ENCODE results near the gene AKT1S1.
"Not testable (repeated sequence)": the region's sequence is repeated elsewhere in the genome, so short reads cannot be mapped to it uniquely, and the experiment has no call there.

The AKT1S1 gene

DNA sequence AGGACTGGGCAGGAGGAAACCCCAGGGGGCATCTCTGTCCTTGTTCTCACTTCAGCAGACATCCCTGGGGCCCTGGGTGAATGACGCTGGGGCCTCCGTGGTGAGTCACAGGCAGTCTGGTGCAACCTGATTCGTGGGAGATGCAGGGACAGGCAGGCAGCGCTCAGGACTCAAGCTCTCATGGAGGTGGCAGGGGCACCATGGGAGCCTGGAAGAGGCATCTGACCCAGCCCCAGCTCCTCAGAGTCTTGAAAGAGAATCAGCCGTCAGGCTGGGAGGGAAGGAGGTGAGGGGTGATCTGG is 40.2 kb downstream of the AKT1S1 start:
- DNase-seq (ENCODE audit: low spot score) = no peak

DNA sequence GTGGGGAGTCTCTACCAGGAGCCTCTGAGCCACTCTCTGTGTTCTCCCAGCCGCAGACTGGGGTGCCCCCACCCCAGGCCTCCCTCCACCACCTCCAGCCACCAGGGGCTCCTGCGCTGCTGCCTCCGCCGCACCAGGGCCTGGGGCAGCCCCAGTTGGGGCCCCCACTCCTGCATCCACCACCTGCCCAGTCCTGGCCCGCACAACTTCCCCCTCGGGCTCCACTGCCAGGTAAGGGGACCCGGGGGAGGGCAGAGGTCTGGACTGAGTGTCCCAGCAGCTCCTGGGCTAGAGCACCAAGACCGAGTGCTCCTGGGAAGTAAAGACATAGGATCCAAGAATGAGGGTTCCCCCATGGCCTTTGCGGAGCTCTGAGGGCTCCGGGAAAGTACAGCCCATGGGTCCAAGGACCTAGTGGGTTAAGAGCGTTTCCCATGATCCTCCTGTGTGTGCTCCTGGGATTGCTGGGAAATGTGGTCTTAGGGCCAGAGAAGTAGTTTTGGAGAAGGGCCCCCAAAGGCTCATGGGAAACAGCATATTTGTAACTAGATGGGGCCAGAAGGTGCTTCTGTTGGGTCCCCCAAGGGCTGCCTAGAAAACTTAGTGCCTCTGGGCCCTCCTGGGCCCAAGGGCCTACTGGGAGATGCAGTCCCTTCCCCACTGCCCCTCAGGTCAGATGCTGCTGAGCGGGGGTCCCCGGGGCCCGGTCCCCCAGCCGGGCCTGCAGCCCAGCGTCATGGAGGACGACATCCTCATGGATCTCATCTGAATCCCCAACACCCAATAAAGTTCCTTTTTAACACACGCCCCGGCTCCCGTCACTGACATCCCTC is 40.8 kb downstream of the AKT1S1 start:
- no peak for DNase-seq (ENCODE audit: low spot score)

DNA sequence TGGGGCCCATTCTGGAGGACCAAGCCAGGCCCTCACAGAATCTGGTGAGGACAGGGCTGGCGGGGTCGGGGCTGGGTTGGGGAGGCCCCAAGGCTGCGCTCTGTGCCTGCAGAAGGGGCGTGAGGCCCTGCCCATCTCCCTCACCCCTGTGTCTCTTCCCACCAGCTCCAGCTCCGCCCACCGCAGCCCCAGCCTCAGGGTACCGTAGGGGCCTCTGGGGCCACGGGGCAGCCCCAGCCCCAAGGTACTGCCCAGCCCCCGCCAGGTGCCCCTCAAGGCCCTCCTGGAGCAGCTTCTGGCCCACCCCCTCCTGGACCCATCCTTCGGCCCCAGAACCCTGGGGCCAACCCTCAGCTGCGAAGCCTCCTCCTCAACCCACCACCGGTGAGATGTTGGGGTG is 41.6 kb downstream of the AKT1S1 start:
- no peak for DNase-seq (ENCODE audit: low spot score)

DNA sequence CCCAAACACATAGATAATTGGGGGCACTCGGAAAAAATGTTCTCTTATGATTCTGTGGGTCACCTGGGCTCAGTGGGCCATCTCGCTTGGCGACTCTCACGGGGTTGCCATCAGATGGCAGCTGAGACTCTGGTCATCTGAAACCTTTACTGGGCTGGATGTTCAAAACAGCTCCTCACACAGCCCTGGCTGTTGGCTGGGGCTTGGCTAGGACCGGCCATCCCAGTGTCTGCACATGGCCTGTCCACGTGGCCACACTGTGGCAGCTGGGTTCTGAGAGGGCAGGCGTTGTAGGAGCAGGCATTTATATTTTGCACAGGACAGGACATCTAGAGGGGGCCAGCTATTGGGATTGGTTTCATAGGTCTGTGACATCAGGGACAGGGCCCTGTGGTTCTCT is 43.6 kb downstream of the AKT1S1 start:
- no peak for DNase-seq (ENCODE audit: low spot score)

DNA sequence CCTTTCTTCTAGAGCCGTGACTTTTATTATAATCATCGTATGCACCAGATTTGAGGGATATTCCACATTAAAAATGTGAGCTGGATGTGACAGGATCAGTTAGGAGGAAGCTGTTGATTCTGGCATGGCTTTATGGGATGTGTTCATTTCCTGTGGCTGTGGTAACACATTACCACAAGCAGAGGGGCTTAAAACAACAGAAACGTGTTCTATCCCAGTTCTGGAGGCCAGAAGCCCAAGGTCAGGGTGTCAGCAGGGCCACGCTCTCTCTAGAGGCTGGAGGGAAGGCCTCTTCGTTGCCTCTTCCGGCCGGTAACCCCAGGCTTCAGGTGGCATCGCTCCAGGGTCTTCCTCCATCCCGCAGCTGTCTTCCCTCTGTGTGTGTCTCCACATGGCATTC is 44.6 kb downstream of the AKT1S1 start:
- DNase-seq (ENCODE audit: low spot score) = no peak

DNA sequence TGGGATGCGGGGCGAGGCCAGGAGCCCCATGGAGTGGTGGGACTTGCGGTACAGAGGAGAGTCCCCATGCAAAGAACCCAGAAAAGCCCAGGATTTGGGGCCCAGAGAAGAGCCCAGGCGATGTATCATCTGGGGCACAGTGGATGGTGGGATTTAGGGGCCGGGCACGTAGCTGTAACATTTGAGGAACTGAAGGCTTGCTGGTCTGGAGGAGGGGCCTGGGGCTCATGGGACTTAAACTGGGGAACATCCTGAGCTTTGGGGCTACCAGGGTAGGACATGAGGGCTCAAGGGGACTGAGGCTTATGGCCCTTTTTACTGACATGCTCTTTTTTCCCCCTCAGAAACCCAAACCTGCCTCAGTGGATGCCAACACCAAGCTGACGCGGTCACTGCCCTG is 45.6 kb downstream of the AKT1S1 start:
- DNase-seq (ENCODE audit: low spot score) = no peak

DNA sequence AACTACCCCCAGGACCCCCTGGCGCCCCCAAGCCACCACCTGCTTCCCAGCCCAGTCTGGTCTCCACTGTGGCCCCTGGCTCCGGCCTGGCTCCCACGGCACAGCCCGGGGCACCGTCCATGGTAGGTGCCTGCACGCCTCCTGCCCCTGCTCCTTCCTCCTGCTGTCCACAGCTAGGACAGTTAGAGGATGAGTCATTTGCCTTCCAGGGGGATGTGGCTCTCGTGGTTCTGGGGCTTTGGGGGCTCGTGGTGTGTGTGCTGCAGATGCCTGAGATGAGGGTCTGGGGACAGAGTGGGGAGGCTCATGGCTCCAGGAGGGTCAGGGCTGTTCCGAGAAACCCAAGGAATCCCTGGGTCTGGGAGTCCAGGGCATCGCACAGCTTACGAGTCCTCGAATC is 46.4 kb downstream of the AKT1S1 start:
- no peak for DNase-seq (ENCODE audit: low spot score)

DNA sequence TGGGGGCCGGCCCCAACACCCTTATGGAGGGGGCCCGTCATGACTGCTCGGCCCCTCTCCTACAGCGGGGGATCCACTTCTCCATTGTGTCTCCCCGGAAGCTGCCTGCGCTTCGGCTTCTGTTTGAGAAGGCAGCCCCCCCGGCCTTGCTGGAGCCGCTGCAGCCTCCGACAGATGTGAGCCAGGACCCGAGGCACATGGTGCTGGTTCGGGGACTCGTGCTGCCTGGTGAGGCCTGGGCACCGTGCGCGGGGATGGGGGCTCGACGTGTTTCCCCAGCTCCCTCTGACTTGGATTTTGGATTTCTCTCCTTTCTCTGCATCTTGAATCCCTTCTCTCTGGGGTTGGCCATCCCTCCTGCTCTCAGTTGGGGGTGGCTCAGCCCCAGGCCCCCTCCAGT is 47.4 kb downstream of the AKT1S1 start:
- no peak for DNase-seq (ENCODE audit: low spot score)

DNA sequence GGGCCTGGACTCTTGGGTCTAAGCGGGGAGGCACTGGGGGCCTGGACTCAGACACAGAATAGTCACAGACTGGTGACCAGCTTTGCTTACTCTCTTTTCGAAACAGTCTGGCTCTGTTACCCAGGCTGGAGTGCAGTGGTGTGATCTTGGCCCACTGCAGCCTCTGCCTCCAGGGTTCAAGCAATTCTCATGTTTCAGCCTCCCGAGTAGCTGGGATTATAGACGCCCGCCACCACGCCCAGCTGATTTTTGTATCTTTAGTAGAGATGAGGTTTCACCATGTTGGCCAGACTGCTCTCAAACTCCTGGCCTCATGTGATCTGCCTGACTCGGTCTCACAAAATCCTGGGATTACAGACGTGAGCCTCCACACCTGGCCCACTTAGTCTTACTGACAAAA is 48.0 kb downstream of the AKT1S1 start:
- DNase-seq (ENCODE audit: low spot score) = no peak

DNA sequence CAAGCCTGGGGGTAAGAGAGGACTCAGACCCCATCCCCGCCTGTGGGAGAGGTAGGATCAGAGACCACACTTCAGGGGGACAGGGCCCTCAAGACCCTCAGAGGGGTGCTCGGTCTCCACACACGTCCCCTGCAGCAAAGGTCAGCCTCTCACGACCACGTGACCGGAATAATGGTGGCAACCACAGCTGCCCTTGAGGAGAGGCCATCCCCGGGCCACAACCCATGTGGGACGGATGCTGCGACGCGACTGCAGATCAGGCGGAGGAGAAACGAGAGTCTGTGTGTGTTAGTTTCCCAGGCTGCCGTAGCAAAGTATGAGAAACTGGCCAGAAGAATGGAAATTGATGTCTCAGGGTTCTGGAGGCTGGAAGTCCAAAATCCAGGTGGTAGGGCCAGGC is 50.1 kb downstream of the AKT1S1 start:
- no peak for DNase-seq (ENCODE audit: low spot score)

DNA sequence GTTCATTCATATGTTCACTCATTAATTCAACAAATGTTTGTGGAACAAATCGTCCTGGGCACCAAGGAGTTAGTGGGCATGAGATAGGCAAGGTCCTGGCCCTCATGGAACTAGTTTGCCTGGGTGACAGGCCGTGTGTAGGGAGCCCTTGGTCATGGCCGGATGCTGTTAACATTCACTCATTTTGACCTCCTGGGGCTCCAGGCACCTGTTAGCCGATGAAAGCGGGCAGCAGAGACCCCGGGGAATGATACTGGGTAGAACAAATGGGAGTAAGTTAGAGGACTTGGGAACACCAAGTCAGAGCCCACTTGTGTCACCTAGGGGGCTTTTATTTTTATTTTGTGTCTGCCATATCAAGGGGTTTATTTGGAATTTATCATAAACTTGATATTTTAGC is 52.5 kb downstream of the AKT1S1 start:
- DNase-seq (ENCODE audit: low spot score) = no peak

DNA sequence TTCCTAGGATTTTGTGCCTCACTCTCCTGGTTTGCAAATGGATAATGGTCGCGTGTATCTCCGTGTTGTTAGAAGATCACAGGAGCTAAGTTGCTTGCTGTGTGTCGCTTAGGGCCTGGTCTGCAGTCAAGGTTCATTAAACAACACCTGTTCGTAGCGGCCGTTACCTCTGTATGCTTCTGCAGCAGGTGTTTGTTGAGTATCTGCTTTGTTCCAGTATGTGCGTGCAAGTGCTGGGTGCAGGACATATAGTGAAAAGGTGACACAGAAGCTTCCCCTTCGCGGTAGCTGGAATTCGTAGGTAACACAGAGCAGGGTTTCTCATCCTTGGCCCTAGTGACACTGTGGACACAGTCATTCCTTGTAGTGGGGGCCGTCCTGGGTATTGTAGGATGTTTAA is 53.7 kb downstream of the AKT1S1 start:
- no peak for DNase-seq (ENCODE audit: low spot score)

DNA sequence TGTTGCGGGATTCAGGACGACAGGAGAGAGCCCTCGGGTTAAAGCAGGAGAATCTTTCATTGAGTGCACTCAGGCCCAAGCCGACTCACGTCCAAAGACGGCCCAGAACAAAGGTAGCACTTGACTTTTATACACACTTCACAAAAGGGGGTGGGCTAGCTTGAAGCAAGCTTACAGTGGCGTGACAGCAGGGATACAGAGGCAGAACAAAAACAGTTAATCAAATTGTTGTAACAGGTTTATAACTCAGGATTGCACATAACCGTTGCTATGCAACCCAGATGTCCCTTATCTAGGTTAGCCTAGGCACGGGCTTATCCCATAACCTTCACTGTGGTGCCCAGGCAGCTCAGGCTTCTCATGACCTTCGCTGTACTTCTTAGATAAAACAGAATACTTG is 57.0 kb downstream of the AKT1S1 start:
- no peak for DNase-seq (ENCODE audit: low spot score)

DNA sequence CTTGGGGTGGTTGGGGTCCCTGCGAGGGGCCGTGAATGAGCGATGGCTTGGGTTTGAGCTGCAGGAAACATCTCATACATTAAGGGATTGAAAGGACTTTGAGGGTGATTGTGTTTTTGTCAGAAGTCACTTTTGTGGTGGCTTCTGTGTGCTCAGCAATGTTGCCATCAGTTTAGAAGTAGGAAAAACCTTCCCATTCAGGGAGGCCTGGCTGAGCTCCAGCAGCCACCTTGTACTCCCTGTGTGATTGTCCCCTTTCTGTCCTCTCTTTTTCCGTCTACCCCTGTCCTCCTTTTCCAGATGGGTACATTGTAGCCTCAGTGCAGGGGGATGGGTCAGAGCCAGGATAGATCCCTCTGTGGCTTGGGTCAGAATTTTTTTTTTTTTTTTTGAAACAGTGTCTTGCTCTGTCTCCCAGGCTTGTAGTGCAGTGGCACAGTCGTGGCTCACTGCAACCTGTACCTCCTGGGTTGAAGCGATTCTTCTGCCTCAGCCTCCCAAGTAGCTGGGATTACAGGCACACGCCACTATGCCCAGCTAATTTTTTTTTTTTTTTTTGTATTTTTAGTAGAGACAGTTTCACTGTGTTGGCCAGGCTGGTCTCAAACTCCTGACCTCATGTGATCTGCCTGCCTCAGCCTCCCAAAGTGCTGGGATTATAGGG is 57.6 kb downstream of the AKT1S1 start:
- not testable (repeated sequence) for DNase-seq (ENCODE audit: low spot score)
